LNCAP (cell line): Measurements from ENCODE around the gene CACNA1H.

ENCODE experiments used
- TF ChIP-seq, protein P1 (sequence below): fragments of 450-650 bp; IDR thresholded peaks from 2 replicates; pipeline ENCODE4 v1.5.1; 2017; ENCODE audit warnings: mild to moderate bottlenecking

Gene CACNA1H

DNA sequence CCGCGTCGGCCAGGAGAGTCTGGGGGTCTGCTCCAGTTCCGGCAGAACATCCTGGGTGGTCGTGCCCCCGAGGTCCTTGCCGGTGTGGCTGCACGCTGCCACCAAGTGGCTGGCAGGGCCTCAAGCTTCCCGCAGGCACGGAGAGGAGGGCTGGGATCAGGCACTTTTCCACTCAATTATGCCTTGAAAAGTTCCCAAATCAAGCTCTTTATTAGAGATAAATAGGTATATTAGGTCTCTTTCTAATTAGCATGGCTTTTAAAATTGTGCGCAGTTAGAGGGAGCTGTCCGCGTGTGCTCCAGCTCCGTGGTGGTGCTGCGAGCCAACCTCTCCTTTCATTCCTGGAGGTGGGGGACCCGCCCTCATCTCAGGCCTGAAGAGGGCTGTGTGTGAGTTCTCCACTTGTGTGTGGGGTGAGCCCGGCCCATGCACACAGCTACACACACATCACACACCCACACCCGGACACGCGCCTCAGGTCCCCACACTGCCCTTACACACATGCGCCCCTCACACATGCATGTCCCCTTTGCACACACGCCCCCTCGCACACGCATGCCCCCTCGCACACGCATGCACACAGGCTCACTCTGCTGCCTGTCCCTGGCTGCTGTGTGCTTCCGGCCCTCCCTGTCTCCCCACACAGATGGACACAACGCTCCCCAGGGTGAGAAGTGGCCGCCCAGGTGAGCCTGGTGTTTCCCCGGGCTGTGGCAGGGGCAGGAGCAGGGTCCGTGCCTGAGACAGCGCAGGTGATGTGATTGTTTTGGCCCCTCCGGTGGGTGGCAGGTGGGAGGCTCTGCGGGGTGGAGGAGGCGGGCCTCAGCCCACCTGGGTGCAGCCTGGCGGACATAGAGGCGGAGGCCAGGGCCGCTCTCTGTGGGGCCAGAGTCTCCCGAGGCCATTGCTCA lies 28.8 kb downstream of the CACNA1H start:
- TF ChIP-seq, protein P1, sequence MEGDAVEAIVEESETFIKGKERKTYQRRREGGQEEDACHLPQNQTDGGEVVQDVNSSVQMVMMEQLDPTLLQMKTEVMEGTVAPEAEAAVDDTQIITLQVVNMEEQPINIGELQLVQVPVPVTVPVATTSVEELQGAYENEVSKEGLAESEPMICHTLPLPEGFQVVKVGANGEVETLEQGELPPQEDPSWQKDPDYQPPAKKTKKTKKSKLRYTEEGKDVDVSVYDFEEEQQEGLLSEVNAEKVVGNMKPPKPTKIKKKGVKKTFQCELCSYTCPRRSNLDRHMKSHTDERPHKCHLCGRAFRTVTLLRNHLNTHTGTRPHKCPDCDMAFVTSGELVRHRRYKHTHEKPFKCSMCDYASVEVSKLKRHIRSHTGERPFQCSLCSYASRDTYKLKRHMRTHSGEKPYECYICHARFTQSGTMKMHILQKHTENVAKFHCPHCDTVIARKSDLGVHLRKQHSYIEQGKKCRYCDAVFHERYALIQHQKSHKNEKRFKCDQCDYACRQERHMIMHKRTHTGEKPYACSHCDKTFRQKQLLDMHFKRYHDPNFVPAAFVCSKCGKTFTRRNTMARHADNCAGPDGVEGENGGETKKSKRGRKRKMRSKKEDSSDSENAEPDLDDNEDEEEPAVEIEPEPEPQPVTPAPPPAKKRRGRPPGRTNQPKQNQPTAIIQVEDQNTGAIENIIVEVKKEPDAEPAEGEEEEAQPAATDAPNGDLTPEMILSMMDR, result peak; percentile 33; the same call in 1 of the 2 replicates

DNA sequence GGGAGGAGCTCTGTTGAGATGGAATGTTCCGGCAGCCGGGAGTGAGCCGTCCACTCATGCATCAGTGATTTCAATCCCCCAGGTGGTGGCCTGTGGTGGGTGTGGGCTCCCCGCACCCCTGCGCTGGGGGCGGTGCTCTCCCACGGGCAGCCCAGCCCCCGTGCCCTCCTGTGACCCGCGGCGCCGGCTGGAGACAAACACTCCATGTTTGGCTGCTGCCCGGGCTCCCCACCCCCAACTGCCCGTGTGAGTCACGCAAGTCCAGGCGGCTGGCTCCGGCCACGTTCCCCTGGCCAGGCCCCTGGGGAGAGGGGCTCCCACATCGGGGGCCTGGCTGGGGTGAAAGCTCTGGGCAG lies 29.4 kb downstream of the CACNA1H start:
- TF ChIP-seq, protein P1, result no peak

DNA sequence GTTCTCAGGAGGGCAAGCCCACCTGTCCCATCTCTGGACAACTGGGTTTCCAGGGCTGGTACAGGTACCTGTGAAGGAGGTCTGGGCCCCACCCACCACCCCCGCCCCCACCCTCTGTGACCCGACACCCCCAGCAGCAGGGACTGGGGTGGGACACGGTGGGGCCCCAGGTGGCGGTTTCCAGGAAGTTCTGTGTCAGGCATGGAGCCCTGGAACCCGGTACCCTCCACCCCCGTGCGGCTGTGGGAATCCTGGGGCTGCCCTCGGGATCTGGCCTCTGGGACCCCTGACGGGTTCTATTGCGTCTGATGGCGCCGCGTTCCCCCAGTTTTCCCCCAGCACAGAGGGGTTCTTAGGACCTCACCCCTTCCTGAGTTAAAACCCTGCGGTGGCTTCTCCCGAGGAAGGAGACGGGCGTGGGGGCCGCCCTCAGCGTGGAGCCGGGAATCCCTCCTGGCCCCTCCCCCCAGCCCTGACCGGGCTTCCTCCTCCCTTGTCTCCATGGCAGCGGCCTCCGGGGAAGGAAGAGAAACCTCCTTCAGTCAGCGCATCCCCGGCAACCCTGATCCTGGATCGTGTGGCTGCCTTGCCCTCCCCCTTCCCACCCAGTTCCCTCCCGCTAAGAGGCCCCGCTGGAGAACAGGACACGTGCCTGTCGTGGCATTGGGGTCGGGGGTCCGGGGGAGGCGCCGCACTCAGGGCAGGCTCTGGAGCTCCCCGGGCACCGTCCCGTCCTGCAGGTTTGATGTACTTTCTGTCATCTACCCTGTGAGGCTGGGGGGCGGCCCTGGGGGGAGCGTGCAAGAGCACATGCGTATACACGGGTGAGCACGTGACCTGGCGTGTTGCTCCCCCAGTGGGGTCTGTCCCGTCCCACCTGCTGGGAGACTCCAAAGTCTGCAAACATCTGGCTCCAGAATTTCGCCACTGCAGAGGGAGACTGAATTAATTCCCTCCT lies 30.3 kb downstream of the CACNA1H start:
- TF ChIP-seq, protein P1, result no peak

DNA sequence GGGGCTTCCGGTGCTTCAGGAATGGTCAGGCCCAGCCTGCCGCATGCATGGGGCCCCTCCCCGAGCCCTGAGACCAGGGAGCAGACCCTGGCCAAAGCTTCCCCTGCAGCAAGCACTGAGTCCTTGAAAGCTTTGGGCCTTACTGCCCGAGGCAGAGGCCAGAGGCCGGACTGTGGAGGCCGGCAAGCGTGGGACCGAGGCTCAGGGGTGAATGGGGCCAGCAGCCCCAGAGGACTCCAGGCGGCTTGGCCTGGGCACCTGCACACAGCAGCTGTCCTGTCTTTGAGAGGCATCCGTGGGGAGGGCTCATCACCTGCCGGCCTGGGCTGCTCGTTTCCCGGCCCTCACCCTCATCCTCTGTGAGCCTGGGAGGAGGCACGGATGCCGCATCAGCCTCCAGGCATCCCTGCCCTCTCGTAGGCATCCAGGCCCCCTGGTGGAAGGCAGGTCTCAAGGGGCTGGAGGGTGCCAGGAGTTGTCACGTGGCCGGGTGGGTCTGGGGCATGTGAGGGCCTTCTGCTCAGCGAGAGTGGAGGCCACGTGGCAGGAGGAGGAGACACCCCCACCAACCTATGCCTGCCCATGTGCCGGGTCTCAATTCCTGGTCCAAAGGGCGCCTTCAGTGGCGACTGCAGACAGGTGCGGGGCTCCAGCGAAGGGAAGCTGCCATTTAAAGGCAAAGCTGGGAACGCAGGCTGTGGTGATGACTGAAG lies 31.4 kb downstream of the CACNA1H start:
- TF ChIP-seq, protein P1, result no peak

DNA sequence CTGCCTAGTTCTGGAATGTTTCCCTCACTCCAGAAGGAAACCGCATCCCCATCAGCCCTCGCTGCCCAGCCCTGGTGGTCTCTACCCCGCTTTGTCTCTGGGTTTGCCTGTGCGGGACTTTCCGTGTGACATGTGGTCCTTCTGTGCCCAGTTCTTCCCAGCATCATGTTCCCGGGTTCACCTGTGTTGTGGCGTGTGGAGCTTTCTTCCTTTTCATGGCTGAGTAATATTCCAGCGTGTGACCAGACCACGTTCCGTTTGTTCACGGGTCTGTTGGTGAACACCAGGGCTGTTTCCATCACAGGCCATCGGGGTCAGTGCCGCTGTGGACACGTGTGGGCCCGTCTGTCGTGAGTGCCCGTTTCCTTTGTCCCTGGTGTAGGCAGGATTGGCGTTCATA lies 32.1 kb downstream of the CACNA1H start:
- TF ChIP-seq, protein P1, result no peak

DNA sequence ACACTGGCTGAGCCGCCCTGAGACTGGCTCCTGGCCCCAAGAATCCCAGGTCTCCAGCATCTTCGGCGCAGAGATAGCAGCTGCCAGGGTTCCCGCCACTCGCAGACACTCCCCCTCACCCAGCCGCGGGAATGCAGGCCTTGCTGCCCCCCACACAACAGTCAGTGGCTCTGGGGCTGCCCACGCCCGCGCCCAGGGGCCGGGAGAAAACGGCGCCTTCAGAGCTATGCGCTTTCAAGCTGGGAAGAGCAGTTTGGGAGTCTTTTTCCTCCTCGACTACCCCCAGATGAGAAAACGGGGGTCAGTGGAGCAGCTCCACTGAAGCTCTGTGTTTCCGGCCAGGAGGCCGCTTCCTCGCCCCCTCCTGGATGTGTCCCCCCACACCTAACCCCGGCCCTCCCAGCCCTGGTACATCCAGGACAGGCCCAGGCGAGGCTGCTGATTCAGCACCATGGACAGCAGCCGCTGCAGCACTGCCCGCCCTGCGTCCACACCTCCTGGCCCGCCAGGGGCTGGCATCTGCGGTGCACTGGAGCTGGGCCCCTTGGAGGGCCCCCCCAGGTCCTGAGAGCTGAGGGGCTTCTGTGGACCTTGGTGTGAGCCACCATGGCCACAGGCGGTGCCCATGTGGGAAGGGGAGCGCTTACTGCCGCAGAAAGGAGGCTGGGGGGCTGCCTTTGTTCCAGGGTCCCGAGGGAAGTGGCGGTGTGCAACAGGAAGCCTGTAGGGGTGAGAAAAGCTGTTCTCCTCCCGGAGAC lies 35.7 kb downstream of the CACNA1H start:
- TF ChIP-seq, protein P1, result no peak
